ENCODE measurements around the gene PTCD1.
A peak's percentile ranks its signal among the peaks of the same experiment; 100 is the strongest.

Gene PTCD1

GRCh38 chr7:99438573-99439480 lies at the start of gene PTCD1, which contains the start of gene CPSF4:
Gene PTCD1 (minus strand): TSS chr7:99438798. CDS start chr7:99435242, 3,556 bp downstream.
Gene CPSF4 (plus strand): TSS chr7:99438943. CDS start chr7:99439083, 140 bp downstream.
- Mint-ChIP-seq H3K9me3 (no peaks in the 10 kb centered on the region), H3K27ac (peak within 1 kb of the TSS; percentile 97), H3K36me3 (ENCODE audit: low read depth) (peaks cover 22% of the 10 kb centered on the region), H3K4me1 (ENCODE audit: low read depth) (peaks cover 44% of the 10 kb centered on the region), H3K4me3 (peak within 1 kb of the TSS; percentile 98), H3K27me3 (no peaks in the 10 kb centered on the region)

GRCh38 chr7:99485094-99485493 lies 46.5 kb upstream of the PTCD1 start:
- Mint-ChIP-seq H3K36me3 (ENCODE audit: low read depth) (peaks cover 57% of the 10 kb centered on the region), H3K9me3 (no peaks in the 10 kb centered on the region)

GRCh38 chr7:99478464-99479440 lies 40.2 kb upstream of the PTCD1 start:
- Mint-ChIP-seq H3K4me3 (no peak overlapping the region), H3K36me3 (ENCODE audit: low read depth) (peaks cover 39% of the 10 kb centered on the region), H3K27me3 (no peaks in the 10 kb centered on the region), H3K4me1 (ENCODE audit: low read depth) (peaks cover 29% of the 10 kb centered on the region), H3K27ac (no peak overlapping the region), H3K9me3 (no peaks in the 10 kb centered on the region)

More at GRCh38 chr7:99485094-99485493, 46.5 kb upstream of the PTCD1 start:
- Mint-ChIP-seq H3K4me3 (no peak overlapping the region), H3K4me1 (ENCODE audit: low read depth) (no peaks in the 10 kb centered on the region), H3K27me3 (no peaks in the 10 kb centered on the region), H3K27ac (no peak overlapping the region)

- no peak overlapping the region for H3K27ac Mint-ChIP-seq
- H3K27me3 Mint-ChIP-seq: no peaks in the 10 kb centered on the region
- no peak overlapping the region for H3K4me3 Mint-ChIP-seq
- H3K9me3 Mint-ChIP-seq: no peaks in the 10 kb centered on the region
- peaks cover 48% of the 10 kb centered on the region for H3K4me1 Mint-ChIP-seq (ENCODE audit: low read depth)
- H3K36me3 Mint-ChIP-seq (ENCODE audit: low read depth): peaks cover 35% of the 10 kb centered on the region
Observed at GRCh38 chr7:99476107-99476506, 37.5 kb upstream of the PTCD1 start.

GRCh38 chr7:99473315-99473596 lies 34.7 kb upstream of the PTCD1 start:
- H3K27me3 Mint-ChIP-seq: no peaks in the 10 kb centered on the region
- peaks cover 40% of the 10 kb centered on the region for H3K4me1 Mint-ChIP-seq (ENCODE audit: low read depth)
- H3K36me3 Mint-ChIP-seq (ENCODE audit: low read depth): peaks cover 15% of the 10 kb centered on the region
- peak overlapping the region; percentile 87 for H3K27ac Mint-ChIP-seq
- H3K4me3 Mint-ChIP-seq: peak overlapping the region; percentile 97
- H3K9me3 Mint-ChIP-seq: no peaks in the 10 kb centered on the region

- Mint-ChIP-seq H3K4me1 (ENCODE audit: low read depth) (peaks cover 35% of the 10 kb centered on the region), H3K4me3 (peak within 1 kb of the TSS; percentile 97), H3K36me3 (ENCODE audit: low read depth) (peaks cover 11% of the 10 kb centered on the region), H3K9me3 (no peaks in the 10 kb centered on the region), H3K27me3 (no peaks in the 10 kb centered on the region), H3K27ac (peak within 1 kb of the TSS; percentile 90)
Observed at GRCh38 chr7:99472561-99473314, 34.1 kb upstream of the PTCD1 start, which contains the start of gene ZNF789. Gene ZNF789 (plus strand): TSS chr7:99472890. CDS start chr7:99476457, 3,567 bp downstream.

- Mint-ChIP-seq H3K36me3 (ENCODE audit: low read depth) (peaks cover 11% of the 10 kb centered on the region), H3K9me3 (no peaks in the 10 kb centered on the region), H3K4me3 (no peak overlapping the region), H3K27ac (no peak overlapping the region), H3K4me1 (ENCODE audit: low read depth) (peaks cover 40% of the 10 kb centered on the region), H3K27me3 (no peaks in the 10 kb centered on the region)
Observed at GRCh38 chr7:99469381-99470065, 30.9 kb upstream of the PTCD1 start.

GRCh38 chr7:99468336-99468918 lies 29.8 kb upstream of the PTCD1 start:
- Mint-ChIP-seq H3K9me3 (no peaks in the 10 kb centered on the region), H3K36me3 (ENCODE audit: low read depth) (peaks cover 19% of the 10 kb centered on the region), H3K4me1 (ENCODE audit: low read depth) (peaks cover 41% of the 10 kb centered on the region), H3K4me3 (no peak overlapping the region), H3K27ac (no peak overlapping the region), H3K27me3 (no peaks in the 10 kb centered on the region)

- peaks cover 28% of the 10 kb centered on the region for H3K36me3 Mint-ChIP-seq (ENCODE audit: low read depth)
- H3K27me3 Mint-ChIP-seq: no peaks in the 10 kb centered on the region
- H3K27ac Mint-ChIP-seq: peak overlapping the region; percentile 93
- no peaks in the 10 kb centered on the region for H3K9me3 Mint-ChIP-seq
- peaks cover 37% of the 10 kb centered on the region for H3K4me1 Mint-ChIP-seq (ENCODE audit: low read depth)
- peak overlapping the region; percentile 94 for H3K4me3 Mint-ChIP-seq
Observed at GRCh38 chr7:99465421-99465768, 26.8 kb upstream of the PTCD1 start.

- H3K4me1 Mint-ChIP-seq (ENCODE audit: low read depth): peaks cover 45% of the 10 kb centered on the region
- H3K27me3 Mint-ChIP-seq: no peaks in the 10 kb centered on the region
- H3K4me3 Mint-ChIP-seq: no peak overlapping the region
- no peaks in the 10 kb centered on the region for H3K9me3 Mint-ChIP-seq
- H3K27ac Mint-ChIP-seq: no peak overlapping the region
- H3K36me3 Mint-ChIP-seq (ENCODE audit: low read depth): peaks cover 63% of the 10 kb centered on the region
Observed at GRCh38 chr7:99461221-99461620, 22.6 kb upstream of the PTCD1 start.

GRCh38 chr7:99460651-99461050 lies 22.1 kb upstream of the PTCD1 start:
- peaks cover 65% of the 10 kb centered on the region for H3K36me3 Mint-ChIP-seq (ENCODE audit: low read depth)
- no peak overlapping the region for H3K4me3 Mint-ChIP-seq
- no peaks in the 10 kb centered on the region for H3K27me3 Mint-ChIP-seq
- H3K4me1 Mint-ChIP-seq (ENCODE audit: low read depth): peaks cover 41% of the 10 kb centered on the region
- no peaks in the 10 kb centered on the region for H3K9me3 Mint-ChIP-seq
- no peak overlapping the region for H3K27ac Mint-ChIP-seq

- Mint-ChIP-seq H3K4me3 (no peak overlapping the region), H3K4me1 (ENCODE audit: low read depth) (peaks cover 27% of the 10 kb centered on the region), H3K36me3 (ENCODE audit: low read depth) (peaks cover 63% of the 10 kb centered on the region), H3K27ac (no peak overlapping the region), H3K27me3 (no peaks in the 10 kb centered on the region), H3K9me3 (no peaks in the 10 kb centered on the region)
Observed at GRCh38 chr7:99459087-99459486, 20.5 kb upstream of the PTCD1 start.

- H3K4me3 Mint-ChIP-seq: no peak overlapping the region
- peak overlapping the region; percentile 74 for H3K27ac Mint-ChIP-seq
- H3K36me3 Mint-ChIP-seq (ENCODE audit: low read depth): peaks cover 62% of the 10 kb centered on the region
- H3K9me3 Mint-ChIP-seq: no peaks in the 10 kb centered on the region
- no peaks in the 10 kb centered on the region for H3K27me3 Mint-ChIP-seq
- peaks cover 20% of the 10 kb centered on the region for H3K4me1 Mint-ChIP-seq (ENCODE audit: low read depth)
Observed at GRCh38 chr7:99457650-99458493, 19.3 kb upstream of the PTCD1 start.
